Keratinocyte (primary cell): ENCODE data around the gene LDLRAP1.

Experiments used
- EZH2 ChIP-seq: IDR thresholded peaks from one replicate; pipeline ENCODE4 v1.6.1; 2012; ENCODE audit warnings: inconsistent platforms, mild to moderate bottlenecking, low read length, moderate library complexity
- TF ChIP-seq, protein P1 (sequence below), 3 experiments: IDR thresholded peaks in 1 of 3; conservative IDR thresholded peaks in 1 of 3; optimal IDR thresholded peaks in 1 of 3; 2 replicates in 2 of 3; 3 replicates in 1 of 3; pipeline versions ENCODE3 to v1.5.1; 2011; ENCODE audit warnings: low read length in 3 of 3, mild to moderate bottlenecking in 3 of 3, moderate library complexity in 2 of 3, control low read depth in 1 of 3, inconsistent platforms in 1 of 3; ENCODE audit not compliant: insufficient read depth in 2 of 3; ENCODE audit errors: extremely low read depth in 1 of 3

DNA sequence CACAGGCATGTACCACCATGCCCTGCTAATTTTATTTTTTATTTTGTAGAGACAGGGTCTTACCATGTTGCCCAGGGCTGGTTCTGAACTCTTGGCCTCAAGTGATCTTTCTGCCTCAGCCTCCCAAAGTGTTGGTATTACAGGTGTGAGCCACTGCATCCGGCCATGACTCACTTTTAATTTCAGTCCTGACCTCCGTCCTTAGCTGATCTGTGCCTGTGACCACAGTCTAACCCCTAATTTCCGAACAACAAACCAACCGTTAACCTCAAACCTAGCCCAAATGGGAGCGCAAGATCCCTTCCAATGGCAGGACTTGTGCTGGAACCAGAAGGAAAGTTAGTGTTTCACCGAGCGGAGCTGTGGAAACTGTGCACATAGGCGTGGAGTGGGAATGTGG, 43.9 kb downstream of the LDLRAP1 start:
- TF ChIP-seq, protein P1, sequence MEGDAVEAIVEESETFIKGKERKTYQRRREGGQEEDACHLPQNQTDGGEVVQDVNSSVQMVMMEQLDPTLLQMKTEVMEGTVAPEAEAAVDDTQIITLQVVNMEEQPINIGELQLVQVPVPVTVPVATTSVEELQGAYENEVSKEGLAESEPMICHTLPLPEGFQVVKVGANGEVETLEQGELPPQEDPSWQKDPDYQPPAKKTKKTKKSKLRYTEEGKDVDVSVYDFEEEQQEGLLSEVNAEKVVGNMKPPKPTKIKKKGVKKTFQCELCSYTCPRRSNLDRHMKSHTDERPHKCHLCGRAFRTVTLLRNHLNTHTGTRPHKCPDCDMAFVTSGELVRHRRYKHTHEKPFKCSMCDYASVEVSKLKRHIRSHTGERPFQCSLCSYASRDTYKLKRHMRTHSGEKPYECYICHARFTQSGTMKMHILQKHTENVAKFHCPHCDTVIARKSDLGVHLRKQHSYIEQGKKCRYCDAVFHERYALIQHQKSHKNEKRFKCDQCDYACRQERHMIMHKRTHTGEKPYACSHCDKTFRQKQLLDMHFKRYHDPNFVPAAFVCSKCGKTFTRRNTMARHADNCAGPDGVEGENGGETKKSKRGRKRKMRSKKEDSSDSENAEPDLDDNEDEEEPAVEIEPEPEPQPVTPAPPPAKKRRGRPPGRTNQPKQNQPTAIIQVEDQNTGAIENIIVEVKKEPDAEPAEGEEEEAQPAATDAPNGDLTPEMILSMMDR (optimal IDR thresholded peaks at IDR 0.05 in 1 of 3, IDR thresholded peaks at IDR 0.05 in 1 of 3, conservative IDR thresholded peaks at IDR 0.05 in 1 of 3; ENCODE audit: extremely low read depth in 1 of 3, insufficient read depth in 2 of 3, low read length in 3 of 3), result no peak
- TF ChIP-seq EZH2, result no peak
